Jurkat, Clone E6-1 (cell line): ENCODE data around the gene ERP27.

ENCODE experiments used
- DNase-seq: peaks from one replicate; pipeline ENCODE4 v3.0.0-alpha.2; 2011; ENCODE audit warnings: low read depth, low spot score
- H3K4me3 ChIP-seq: 2 replicates; pipeline ENCODE4 v1.5.1; 2011; ENCODE audit warnings: mild to moderate bottlenecking, low read length, control low read depth, moderate library complexity

ERP27 gene

DNA sequence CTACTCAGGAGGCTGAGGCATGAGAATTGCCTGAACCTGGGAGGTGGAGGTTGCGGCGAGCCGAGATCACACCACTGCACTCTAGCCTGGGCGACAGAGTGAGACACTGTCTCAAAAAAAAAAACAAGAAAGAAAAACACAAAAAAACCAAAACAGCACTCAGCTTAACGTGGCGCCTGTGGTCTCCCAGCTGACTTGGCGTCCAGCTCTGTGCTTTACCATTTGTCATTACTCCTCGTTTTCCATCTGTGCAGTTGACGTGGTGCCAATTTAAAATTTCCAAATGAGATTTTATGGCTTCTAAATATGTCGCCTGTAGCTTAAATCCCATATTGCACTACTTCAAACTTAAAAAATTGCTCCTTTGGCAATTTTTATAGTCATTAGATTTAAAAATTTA lies 54.7 kb downstream of the ERP27 start:
- DNase-seq = no peak
- H3K4me3 ChIP-seq = no peak overlapping the region

DNA sequence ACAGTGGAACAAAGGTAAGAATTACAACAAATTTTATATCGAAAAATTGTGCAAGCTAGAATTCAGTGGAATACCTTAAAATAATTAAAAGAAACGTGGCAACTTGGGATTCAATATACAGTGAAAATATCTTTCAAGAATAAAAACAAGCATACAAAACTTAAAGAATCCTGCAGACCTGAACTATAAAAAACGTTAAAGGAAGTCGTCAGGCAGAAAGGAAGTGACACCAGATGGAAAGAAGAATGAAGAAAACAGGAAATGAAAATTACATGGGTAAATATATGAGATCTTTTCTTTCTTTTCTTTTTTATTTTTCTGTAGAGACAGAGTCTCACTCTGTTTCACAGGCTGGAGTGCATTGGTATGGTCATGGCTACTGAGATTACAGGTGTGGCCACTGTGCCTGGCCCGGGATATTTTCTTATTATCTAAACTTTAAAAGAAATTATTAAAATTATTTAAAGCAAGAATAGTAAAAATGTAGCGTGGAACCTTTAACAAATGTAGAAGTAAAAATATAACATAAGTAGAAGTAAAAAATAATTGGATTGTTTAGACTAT lies 57.4 kb downstream of the ERP27 start:
- DNase-seq = no peak
- no peak overlapping the region for H3K4me3 ChIP-seq

DNA sequence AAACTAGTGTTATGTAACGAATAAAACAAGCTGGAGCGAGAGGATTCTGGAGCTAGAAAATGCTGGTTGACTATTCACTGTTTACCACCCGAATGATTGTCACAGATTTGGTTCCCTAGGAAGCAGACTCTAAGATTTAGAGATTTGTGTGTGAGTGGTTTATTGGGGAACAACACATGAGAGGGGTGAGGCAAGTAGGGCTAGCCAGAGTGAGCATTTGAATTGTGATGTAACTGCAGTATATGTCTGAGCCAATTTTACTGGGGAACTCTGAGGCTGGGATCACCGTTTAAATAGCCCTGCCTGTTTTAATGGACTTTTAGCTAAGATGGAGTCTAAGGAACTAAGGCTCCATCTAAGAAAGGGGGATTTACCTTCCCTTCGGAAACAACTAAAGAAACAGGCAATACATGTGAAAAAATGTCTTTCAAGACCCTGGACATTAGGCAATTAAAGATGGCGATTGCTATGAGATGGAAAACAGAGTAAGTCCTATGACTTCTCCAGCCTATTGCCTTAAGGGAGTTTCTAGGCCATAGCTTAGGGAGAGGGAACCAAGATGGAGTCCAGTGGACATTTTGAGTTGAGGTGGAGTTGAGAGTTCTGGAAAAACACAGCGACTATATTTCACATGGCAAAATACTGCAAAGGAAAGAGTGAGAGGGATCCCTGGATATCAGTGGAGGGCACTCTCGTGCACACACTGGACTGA lies 59.0 kb downstream of the ERP27 start:
- H3K4me3 ChIP-seq = no peak overlapping the region
- no peak for DNase-seq

DNA sequence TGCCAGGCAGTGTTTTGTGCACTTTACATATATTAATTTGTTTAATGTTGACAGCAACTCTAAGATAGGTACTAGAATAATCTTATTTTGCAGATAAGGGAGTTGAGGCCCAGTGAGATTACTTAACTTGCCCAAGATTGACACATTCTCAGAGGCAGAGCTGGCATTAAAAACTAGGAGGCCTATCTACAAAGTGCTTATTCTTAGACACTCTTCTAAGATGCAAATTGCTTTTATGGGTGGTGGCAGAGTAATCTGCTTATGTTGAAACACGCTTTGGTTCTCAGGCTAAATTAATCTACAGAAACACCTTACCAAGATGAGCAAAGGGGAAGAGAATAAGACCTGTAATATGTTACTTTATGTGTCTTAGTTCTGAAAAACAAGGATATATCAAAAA lies 59.8 kb downstream of the ERP27 start:
- no peak overlapping the region for H3K4me3 ChIP-seq
- DNase-seq = no peak

DNA sequence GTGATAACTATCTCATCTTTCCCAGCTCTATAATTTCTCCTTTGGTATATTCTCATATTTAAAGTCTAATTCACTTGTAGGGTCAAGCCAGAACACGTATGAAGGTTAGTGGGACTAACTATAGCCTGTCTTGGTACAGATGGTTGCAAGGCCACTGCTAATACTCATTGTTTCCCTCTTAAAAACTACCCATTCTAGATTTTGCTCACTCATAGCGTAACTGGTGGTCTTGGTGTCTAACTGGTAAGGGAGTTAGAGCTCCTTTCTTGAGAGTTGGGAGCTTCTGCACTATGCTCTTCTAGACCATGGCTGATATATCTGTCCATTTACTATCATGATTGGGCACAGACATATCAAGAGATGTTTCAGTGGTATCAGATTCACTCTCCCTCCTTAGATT lies 61.5 kb downstream of the ERP27 start:
- no peak for DNase-seq
- H3K4me3 ChIP-seq = no peak overlapping the region

DNA sequence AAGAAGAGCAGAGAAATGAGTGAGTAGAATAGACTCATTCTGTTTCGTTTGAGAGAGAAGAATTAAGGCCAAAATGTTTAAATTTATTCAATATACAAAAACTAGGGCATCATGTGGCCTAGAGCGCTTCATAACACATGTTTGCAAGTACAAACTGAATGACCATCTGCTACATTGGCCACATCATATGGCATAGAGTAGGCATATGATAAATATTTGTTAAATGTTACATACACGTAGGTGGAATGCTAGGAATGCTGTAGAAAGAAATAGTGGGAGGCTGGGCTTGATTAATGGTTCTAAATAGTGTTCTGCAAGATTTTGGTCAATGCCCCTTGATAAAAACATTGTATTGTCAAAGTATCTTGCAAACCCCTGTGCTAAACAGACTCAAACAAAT lies 63.5 kb downstream of the ERP27 start:
- DNase-seq = no peak
- no peak overlapping the region for H3K4me3 ChIP-seq

DNA sequence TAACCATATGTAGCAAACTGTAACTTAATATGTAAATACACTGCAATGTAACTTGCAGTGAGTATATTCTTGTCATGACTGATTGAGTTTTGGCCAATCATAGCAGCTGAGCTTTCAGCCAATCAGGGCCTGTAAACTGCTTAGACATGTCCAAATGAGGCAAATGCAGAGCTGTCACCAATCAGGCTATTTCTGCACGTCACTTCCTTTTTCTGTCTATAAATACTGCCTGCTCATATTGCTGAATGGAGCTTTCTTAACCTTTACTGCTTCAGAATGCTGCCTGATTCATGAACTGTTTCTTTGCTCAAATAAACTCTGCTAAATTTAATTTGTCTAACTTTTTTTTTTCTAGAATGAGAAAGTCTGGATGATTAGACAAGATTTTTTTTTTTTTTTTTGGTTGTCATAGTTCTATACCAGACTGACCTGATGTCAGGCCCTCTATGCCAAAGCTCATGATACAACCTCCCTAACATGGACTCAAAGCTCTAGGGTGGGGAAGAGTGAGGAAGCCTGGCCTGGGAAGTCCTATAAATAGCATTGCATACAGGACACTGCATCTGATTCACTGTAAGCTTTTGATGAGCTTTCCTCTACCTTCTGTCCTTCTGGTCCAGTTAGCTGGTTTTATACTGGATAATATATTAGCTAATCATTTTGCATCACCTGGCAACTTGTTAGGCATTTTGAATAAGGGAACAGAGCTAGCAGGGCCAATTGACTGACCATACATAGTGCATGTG lies 64.7 kb downstream of the ERP27 start:
- no peak overlapping the region for H3K4me3 ChIP-seq
- no peak for DNase-seq

DNA sequence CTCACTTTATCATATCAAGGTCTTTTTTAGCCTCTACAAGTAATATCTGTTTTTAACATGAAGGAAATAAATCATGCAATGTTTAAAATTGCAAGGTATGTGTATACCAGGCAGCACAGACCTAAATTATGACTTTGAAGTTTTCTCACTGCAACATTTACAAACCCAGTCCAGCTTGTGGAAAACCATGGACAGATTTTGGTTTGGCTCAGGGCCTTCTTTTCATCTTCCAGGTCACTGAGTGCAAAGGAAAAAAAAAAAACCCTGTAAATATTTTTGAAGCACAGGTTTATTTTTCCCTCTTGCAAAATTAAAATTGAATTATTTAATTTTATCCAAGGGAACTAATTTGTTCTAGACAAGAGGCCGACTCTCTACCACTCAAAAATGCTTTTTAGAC lies 66.5 kb downstream of the ERP27 start:
- no peak for DNase-seq
- H3K4me3 ChIP-seq = no peak overlapping the region

DNA sequence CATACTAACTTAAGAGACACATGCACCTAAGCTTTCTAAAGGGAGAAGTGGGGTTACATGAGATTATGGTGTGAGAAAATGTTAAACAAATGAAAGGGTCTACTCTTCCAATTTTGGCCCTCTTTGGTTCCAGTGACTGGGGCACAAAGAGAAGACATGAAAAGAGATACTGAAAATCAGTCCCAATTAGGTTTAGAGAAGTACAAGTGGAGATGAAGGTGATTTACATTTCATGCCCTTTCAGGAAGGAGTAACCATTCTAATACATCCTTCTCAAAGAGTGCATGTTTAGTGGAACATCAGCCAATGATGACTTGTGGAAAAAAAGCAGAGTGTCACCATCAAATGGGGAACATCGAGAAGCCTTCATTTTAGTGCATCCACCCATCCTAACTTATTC lies 67.1 kb downstream of the ERP27 start:
- DNase-seq = no peak
- no peak overlapping the region for H3K4me3 ChIP-seq

DNA sequence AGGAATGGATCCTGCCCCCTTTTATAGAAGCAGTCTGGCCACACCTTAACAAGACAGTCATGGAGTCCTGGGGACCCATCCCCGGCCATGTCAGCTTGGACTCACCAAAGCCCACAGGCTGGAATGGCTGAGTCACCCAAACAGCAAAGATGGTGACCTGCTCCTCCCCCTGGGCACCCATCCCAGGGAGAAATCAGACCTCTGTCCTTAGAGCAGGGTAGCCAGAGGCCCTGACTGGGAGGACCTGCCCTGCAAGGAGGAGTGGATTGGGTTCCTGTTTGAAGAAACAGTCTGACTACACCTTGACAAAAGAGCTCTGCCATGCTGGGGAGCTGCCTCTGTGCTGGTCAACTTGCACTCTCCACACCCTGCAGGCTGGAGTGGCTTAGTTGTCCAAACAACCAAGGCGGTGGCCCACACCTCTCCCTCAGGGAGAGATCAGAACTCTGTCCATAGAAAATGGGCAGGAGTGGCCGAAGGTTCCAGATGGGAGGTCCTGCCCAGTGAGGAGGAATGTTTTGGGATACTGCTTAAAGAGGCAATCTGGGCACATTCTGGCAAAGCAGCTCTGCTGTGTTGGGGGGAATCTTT lies 69.3 kb downstream of the ERP27 start:
- no peak overlapping the region for H3K4me3 ChIP-seq
- DNase-seq = no peak
